Common myeloid progenitor, CD34-positive (primary cell): ENCODE data around the gene ADSS1.
"Not testable (repeated sequence)": the region's sequence is repeated elsewhere in the genome, so short reads cannot be mapped to it uniquely, and the experiment has no call there.

Experiments
- CTCF ChIA-PET: fragments of 350-600 bp; sonication (Branson Sonifier 250); formaldehyde crosslinking; loops from one replicate; lab custom pipeline; 2021; ENCODE audit warnings: antibody characterized with exemption; lab: Charles Lee
- POLR2A ChIA-PET: fragments of 350-600 bp; sonication (Branson Sonifier 250); formaldehyde crosslinking; loops from one replicate; lab custom pipeline; 2021; ENCODE audit warnings: antibody characterized with exemption; lab: Charles Lee
- DNase-seq, 3 donors: peaks; one replicate each; pipeline versions ENCODE4 v3.0.0 to v3.0.0-alpha.2; 2013
- H3K27ac ChIP-seq, 2 experiments: 1 replicate in 1 of 2; 2 replicates in 1 of 2; pipeline ENCODE4 v1.7.0; 2013; ENCODE audit warnings: inconsistent platforms in 2 of 2, low read length in 2 of 2, mild to moderate bottlenecking in 2 of 2, low read depth in 1 of 2, moderate library complexity in 1 of 2; ENCODE audit not compliant: severe bottlenecking in 2 of 2, insufficient read depth in 1 of 2, poor library complexity in 1 of 2
- H3K27me3 ChIP-seq, 5 experiments: replicated peaks in 2 of 5; 1 replicate in 3 of 5; 2 replicates in 2 of 5; pipeline versions ENCODE4 v1.6.1 to v1.7.0; 2013; ENCODE audit warnings: low read length in 4 of 5, mild to moderate bottlenecking in 2 of 5, moderate library complexity in 2 of 5, inconsistent platforms in 1 of 5; ENCODE audit not compliant: insufficient read depth in 5 of 5, control insufficient read depth in 4 of 5
- H3K36me3 ChIP-seq, 4 experiments: 1 replicate in 2 of 4; 2 replicates in 2 of 4; pipeline versions ENCODE4 v1.6.1 to v1.7.0; 2013; ENCODE audit warnings: low read length in 3 of 4, control low read depth in 1 of 4, mild to moderate bottlenecking in 1 of 4; ENCODE audit not compliant: control insufficient read depth in 4 of 4, insufficient read depth in 4 of 4
- H3K4me1 ChIP-seq, 4 experiments: 1 replicate in 3 of 4; 2 replicates in 1 of 4; pipeline versions ENCODE4 v1.6.1 to v1.7.1; 2013; ENCODE audit warnings: low read length in 3 of 4, mild to moderate bottlenecking in 3 of 4, control low read depth in 1 of 4, inconsistent platforms in 1 of 4, moderate library complexity in 1 of 4; ENCODE audit not compliant: control insufficient read depth in 4 of 4, insufficient read depth in 4 of 4; ENCODE audit errors: control extremely low read depth in 1 of 4
- H3K4me3 ChIP-seq, 7 experiments: 1 replicate in 4 of 7; 2 replicates in 3 of 7; pipeline versions ENCODE4 v1.5.1 to v1.7.0; 2013; ENCODE audit warnings: mild to moderate bottlenecking in 7 of 7, low read length in 6 of 7, moderate library complexity in 6 of 7, inconsistent platforms in 2 of 7, low read depth in 2 of 7, control low read depth in 1 of 7; ENCODE audit not compliant: insufficient read depth in 4 of 7, control insufficient read depth in 1 of 7; ENCODE audit errors: extremely low read depth in 1 of 7
- H3K9me3 ChIP-seq, 5 experiments: 1 replicate in 4 of 5; 2 replicates in 1 of 5; pipeline versions ENCODE4 v1.6.1 to v1.7.1; 2013; ENCODE audit warnings: low read length in 4 of 5, mild to moderate bottlenecking in 2 of 5, inconsistent platforms in 1 of 5, low read depth in 1 of 5, moderate library complexity in 1 of 5; ENCODE audit not compliant: control insufficient read depth in 4 of 5, insufficient read depth in 2 of 5; ENCODE audit errors: control extremely low read depth in 1 of 5
- WGBS: methylation state at CpG from one replicate; pipeline ENCODE4 v1.1.5; 2013; ENCODE audit not compliant: insufficient coverage; 5-methylcytosine and 5-hydroxymethylcytosine counted together

ADSS1 gene

DNA sequence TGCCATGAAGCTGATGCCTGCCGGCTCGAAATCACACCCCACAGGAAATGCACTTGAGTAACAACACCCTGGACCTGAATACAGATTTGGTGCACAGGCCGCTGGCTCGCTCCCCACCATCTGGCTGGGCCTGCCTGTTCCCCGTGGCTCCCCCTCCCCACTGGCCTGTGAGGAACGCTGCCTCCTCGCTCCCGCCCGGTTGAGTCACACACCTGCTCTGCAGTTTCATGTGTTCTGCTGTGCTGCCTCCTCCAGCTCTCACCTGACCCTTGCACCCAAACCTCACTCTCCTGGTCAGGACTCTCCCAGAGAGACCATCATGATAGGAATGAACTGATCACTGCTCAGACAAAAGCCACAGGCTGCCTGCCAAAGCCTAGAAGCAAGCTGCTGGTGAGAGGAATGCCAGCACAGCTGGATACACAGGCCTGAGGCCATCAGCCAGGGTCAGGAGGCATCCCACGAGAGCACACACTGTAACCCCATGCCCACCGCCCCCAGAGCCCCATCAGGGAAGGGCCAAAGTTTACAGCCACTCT lies 25.2 kb downstream of the ADSS1 start:
- DNase-seq: no peak
- H3K9me3 ChIP-seq: no peaks in the 10 kb centered on the region
- H3K27ac ChIP-seq: no peak overlapping the region
- no peak overlapping the region for H3K4me3 ChIP-seq
- peaks cover 4 to 43% (median 21%) of the 10 kb centered on the region in 4 experiments for H3K4me1 ChIP-seq
- 91% methylated on average over 9 of the region's 11 CpGs for WGBS
- ChIA-PET CTCF (interaction anchor here (1.4 to 6.3 kb wide), 3 partner anchors 18 to 70 kb away, joined by 3 to 31 read pairs (median 3); partner anchors contain the start of gene ADSS1), POLR2A (interaction anchor here (1.1 kb wide), 1 partner anchor 13 kb away, joined by 3 read pairs; no protein-coding TSS in a partner anchor)
- H3K27me3 ChIP-seq: no peaks in the 10 kb centered on the region
- H3K36me3 ChIP-seq: no peaks in the 10 kb centered on the region

DNA sequence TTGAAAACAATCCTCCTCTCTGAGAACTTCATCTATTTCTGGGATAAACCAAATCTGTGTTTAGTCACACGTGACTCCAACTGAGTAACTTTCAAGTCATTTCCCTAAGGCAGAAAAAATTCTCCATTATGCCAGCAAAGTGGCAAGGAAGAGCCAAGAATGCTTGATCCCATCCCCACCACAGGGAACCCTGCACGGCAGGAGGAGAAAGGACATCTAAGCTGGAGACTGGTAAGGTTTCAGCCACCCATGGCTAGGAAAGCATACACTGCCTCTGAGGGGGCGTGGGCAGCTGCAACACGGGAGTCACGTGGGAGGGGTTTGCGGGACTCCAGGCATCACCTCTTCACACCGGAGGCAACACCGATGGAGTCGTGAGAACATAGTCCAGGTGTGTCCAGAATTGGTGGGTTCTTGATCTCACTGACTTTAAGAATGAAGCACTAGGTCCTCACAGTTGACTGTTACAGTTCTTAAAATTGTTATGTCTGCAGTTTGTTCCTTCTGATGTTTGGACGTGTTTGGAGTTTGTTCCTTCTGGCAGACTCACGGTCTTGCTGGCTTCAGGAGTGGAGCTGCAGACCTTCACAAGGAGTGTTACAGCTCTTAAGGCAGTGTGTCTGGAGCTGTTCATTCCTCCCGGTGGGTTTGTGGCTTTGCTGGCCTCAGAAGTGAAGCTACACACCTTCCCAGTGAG lies 26.2 kb downstream of the ADSS1 start:
- Histone ChIP-seq H3K27me3 (no peaks in the 10 kb centered on the region), H3K9me3 (no peaks in the 10 kb centered on the region), H3K4me1 (peaks cover 4 to 52% (median 27%) of the 10 kb centered on the region in 4 experiments), H3K4me3 (no peak overlapping the region), H3K27ac (no peak overlapping the region), H3K36me3 (peaks cover 0 to 6% (median 3%) of the 10 kb centered on the region in 4 experiments)
- ChIA-PET POLR2A (interaction anchor here (0.8 kb wide), 1 partner anchor 8 kb away, joined by 3 read pairs; no protein-coding TSS in a partner anchor), CTCF (interaction anchor here (0.8 to 0.9 kb wide), 3 partner anchors 13 to 21 kb away, joined by 3 read pairs; no protein-coding TSS in a partner anchor)
- 91% methylated on average over 10 of the region's 12 CpGs for WGBS
- DNase-seq: no peak

DNA sequence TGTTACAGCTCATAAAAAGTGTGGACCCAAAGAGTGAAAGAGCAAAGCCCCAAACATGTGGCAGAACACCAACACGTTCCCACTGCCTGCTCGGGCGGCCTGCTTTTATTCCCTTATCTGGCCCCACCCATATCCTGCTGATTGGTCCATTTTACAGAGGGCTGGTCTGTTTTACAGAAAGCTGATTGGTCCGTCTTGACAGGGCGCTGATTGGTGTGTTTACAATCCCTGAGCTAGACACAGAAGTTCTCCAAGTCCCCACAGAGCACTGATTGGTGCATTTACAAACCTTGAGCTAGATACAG lies 26.7 kb downstream of the ADSS1 start:
- H3K9me3 ChIP-seq, H3K27ac ChIP-seq, H3K4me3 ChIP-seq, DNase-seq, H3K27me3 ChIP-seq: not testable (repeated sequence)
- 100% methylated on average over 5 of the region's 5 CpGs for WGBS
- POLR2A ChIA-PET: interaction anchor here (0.8 kb wide), 1 partner anchor 8 kb away, joined by 3 read pairs; no protein-coding TSS in a partner anchor
- peaks cover 4 to 52% (median 27%) of the 10 kb centered on the region in 4 experiments for H3K4me1 ChIP-seq
- CTCF ChIA-PET: interaction anchor here (0.8 to 1.0 kb wide), 4 partner anchors 14 to 28 kb away, joined by 3 to 6 read pairs (median 3); no protein-coding TSS in a partner anchor
- H3K36me3 ChIP-seq: peaks cover 0 to 11% (median 8%) of the 10 kb centered on the region in 4 experiments

DNA sequence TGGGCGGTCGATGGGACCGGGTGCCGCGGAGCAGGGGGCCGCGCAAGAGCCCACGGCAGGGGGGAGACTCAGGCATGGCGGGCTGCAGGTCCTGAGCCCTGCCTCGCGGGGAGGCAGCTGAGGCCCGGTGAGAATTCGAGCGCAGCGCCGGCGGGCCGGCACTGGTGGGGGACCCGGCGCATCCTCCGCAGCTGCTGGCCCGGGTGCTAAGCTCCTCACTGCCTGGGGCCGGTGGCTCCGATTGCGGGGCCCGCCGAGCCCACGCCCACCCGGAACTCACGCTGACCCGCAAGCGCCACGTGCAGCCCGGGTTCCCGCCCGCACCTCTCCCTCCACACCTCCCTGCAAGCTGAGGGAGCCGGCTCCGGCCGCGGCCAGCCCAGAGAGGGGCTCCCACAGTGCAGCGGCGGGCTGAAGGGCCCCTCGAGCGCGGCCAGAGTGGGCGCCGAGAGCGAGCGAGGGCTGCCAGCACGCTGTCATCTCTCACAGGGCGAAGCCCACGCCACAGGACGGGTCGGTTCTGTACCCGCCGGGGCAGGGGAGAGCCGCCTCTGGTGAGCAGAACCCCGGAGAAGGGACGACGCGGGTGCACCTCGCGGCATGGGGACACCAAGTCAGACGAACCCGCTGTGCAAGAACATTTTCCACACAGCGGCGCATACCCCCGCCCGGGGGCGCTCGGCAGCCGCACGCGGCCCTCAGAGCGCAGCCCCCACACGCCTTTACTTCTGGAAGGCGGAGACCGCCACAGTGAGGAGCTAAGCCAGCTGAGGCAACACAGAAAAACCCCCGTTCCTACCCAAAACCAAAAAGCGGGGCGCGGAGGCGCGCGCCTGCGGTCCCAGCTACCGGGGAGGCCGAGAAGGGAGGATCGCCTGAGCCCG lies 27.8 kb downstream of the ADSS1 start:
- WGBS: 84% methylated on average over 77 of the region's 90 CpGs
- Histone ChIP-seq H3K4me1 (peaks cover 4 to 53% (median 27%) of the 10 kb centered on the region in 4 experiments), H3K9me3 (no peaks in the 10 kb centered on the region), H3K4me3 (peak overlapping the region; percentile 21 to 96 (median 70)), H3K36me3 (peaks cover 0 to 21% (median 19%) of the 10 kb centered on the region in 4 experiments), H3K27ac (peak overlapping the region in 1 of 2 experiments; percentile 85), H3K27me3 (no peaks in the 10 kb centered on the region)
- CTCF ChIA-PET: interaction anchor here (0.9 to 2.1 kb wide), 6 partner anchors 9 to 30 kb away, joined by 3 to 9 read pairs (median 4); no protein-coding TSS in a partner anchor
- POLR2A ChIA-PET: interaction anchor here (1.0 kb wide), 1 partner anchor 74 kb away, joined by 3 read pairs; no protein-coding TSS in a partner anchor
- DNase-seq: no peak

DNA sequence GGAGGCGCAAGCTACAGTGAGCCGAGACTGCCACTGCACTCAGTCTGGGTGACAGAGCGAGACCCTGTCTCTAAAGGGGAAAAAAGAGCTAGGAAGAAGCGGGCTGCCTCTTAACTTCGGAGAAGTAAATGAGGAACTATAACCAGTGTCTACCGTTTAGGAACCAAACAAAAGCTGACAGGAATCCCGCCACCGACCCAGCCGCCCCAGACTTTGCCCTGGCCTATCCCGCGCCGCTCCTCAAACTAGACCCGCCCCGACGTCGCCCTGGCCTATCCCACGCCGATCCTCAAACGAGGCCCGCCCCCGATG lies 28.4 kb downstream of the ADSS1 start:
- H3K4me3 ChIP-seq: peak overlapping the region; percentile 21 to 96 (median 70)
- H3K36me3 ChIP-seq: peaks cover 0 to 27% (median 25%) of the 10 kb centered on the region in 4 experiments
- H3K27ac ChIP-seq: peak overlapping the region in 1 of 2 experiments; percentile 85
- H3K4me1 ChIP-seq: peaks cover 4 to 48% (median 27%) of the 10 kb centered on the region in 4 experiments
- CTCF ChIA-PET: interaction anchor here (0.8 to 2.1 kb wide), 6 partner anchors 9 to 182 kb away, joined by 3 to 9 read pairs (median 4); no protein-coding TSS in a partner anchor
- no peaks in the 10 kb centered on the region for H3K27me3 ChIP-seq
- 1% methylated on average over 19 of the region's 21 CpGs for WGBS
- DNase-seq: no peak
- no peaks in the 10 kb centered on the region for H3K9me3 ChIP-seq
- POLR2A ChIA-PET: interaction anchor here (0.6 to 1.0 kb wide), 2 partner anchors 75 to 835 kb away, joined by 3 read pairs; no protein-coding TSS in a partner anchor

DNA sequence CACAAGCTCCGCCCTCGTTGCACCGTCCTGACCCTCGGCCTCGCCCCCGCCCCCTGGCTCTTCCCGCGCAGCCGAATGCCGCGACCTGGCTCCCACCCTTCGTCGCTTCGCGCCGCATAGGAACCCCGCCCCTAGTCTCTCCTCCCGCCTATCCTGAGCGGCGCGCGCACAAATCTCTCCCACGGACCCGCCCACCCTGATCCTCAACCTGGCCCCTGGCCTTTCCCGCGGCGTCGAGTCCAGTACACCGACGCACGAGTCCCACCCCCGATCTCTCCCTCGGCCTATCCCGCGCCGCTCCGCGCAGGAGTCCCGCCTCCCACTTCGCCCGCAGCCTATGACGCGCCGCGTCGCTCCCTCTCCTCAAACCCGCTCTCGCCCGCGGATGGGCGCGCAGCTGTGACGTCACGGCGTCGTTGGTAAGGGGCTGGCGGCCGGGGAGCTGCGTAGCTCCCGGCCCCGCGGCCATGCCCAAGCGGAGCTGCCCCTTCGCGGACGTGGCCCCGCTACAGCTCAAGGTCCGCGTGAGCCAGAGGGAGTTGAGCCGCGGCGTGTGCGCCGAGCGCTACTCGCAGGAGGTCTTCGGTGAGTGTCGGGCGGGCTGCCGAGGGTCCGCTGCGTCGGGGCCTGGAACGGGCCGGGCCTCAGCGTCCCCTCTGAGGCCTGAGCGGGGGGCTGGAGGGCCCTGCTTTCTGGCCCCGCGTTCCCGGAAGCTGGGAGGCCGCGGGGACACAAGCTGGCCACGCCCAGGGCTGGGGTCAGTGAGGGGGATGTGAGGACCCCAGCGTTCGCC lies 28.9 kb downstream of the ADSS1 start, which contains the start of gene SIVA1:
TSS of gene SIVA1 (plus strand) at position 413 of the 793 bp plus-strand sequence. CDS start at position 468, 55 bp downstream.
- Histone ChIP-seq H3K9me3 (no peaks in the 10 kb centered on the region), H3K4me3 (peak within 1 kb of the TSS; percentile 82 to 100 (median 94)), H3K36me3 (peaks cover 0 to 32% (median 30%) of the 10 kb centered on the region in 4 experiments), H3K27ac (peak within 1 kb of the TSS; percentile 74 to 93), H3K27me3 (no peaks in the 10 kb centered on the region), H3K4me1 (peaks cover 4 to 42% (median 24%) of the 10 kb centered on the region in 4 experiments)
- 0% methylated on average over 88 of the region's 95 CpGs for WGBS
- DNase-seq: peak; percentile 99 to 100 (median 100)
- ChIA-PET POLR2A (interaction anchor here (0.6 to 1.0 kb wide), 2 partner anchors 76 to 836 kb away, joined by 3 read pairs; no protein-coding TSS in a partner anchor), CTCF (interaction anchor here (0.7 to 2.1 kb wide), 7 partner anchors 10 to 182 kb away, joined by 3 to 9 read pairs (median 3); no protein-coding TSS in a partner anchor)
